H1 (cell line): ENCODE data around the gene CAMK2N2. TPM values are rescaled to one million over a fixed set of nuclear protein-coding genes. Genes with fewer than 3 reads are reported as not detected.

ENCODE experiments used
- CTCF ChIA-PET: fragments of 300-600 bp; sonication (Branson Sonifier 250); formaldehyde crosslinking; loops from one replicate; lab custom pipeline; 2021; ENCODE audit not compliant: partially characterized antibody; lab: Charles Lee
- POLR2A ChIA-PET: fragments of 300-600 bp; sonication (Branson Sonifier 250); formaldehyde crosslinking; loops from one replicate; lab custom pipeline; 2021; ENCODE audit warnings: inconsistent platforms; ENCODE audit not compliant: partially characterized antibody; lab: Charles Lee
- DNase-seq, 2 experiments: peaks; one replicate each; pipeline versions ENCODE4 v3.0.0 to v3.0.0-alpha.2; 2010 to 2022; ENCODE audit warnings: low spot score in 2 of 2, low read depth in 1 of 2, mixed read lengths in 1 of 2
- FAIRE-seq: peaks from 2 replicates; lab custom pipeline; 2011; peaks lifted over from hg19 to GRCh38; lab: Jason Lieb, UNC
- H2AFZ ChIP-seq: 2 replicates; pipeline ENCODE4 v1.8.1; 2012; ENCODE audit warnings: low read length, inconsistent platforms
- H2AK5ac ChIP-seq: 2 replicates; pipeline ENCODE4 v1.6.1; 2013; ENCODE audit warnings: low read depth, low read length
- H2BK120ac ChIP-seq: replicated peaks from 2 replicates; pipeline ENCODE3; 2013; ENCODE audit warnings: low read depth, low read length, inconsistent platforms
- H2BK12ac ChIP-seq: 2 replicates; pipeline ENCODE4 v1.6.1; 2013; ENCODE audit warnings: low read depth, low read length
- H2BK15ac ChIP-seq: 2 replicates; pipeline ENCODE4 v1.6.1; 2013; ENCODE audit warnings: low read length
- H2BK20ac ChIP-seq: 2 replicates; pipeline ENCODE4 v1.6.1; 2013; ENCODE audit warnings: low read length
- H2BK5ac ChIP-seq: 2 replicates; pipeline ENCODE4 v1.6.1; 2013; ENCODE audit warnings: low read depth, low read length
- H3K14ac ChIP-seq: 2 replicates; pipeline ENCODE4 v1.6.1; 2013; ENCODE audit warnings: inconsistent platforms; ENCODE audit not compliant: insufficient read length
- H3K18ac ChIP-seq: 2 replicates; pipeline ENCODE4 v1.6.1; 2013; ENCODE audit warnings: low read length; ENCODE audit errors: extremely low read depth
- H3K23ac ChIP-seq: 2 replicates; pipeline ENCODE4 v1.6.1; 2013; ENCODE audit warnings: inconsistent platforms; ENCODE audit not compliant: insufficient read length
- H3K23me2 ChIP-seq: 2 replicates; pipeline ENCODE4 v1.6.1; 2013; ENCODE audit warnings: low read depth, low read length
- H3K27ac ChIP-seq: 2 replicates; pipeline ENCODE4 v1.6.1; 2011; ENCODE audit warnings: low read depth, low read length, inconsistent platforms
- H3K27me3 ChIP-seq, 4 experiments: replicated peaks in 1 of 4; 1 replicate in 1 of 4; 2 replicates in 3 of 4; pipeline versions ENCODE4 v1.6.1 to v1.8.1; 2011 to 2013; ENCODE audit warnings: low read length in 3 of 4, mild to moderate bottlenecking in 3 of 4, inconsistent platforms in 2 of 4, mixed read lengths in 2 of 4, moderate library complexity in 1 of 4; ENCODE audit not compliant: control insufficient read depth in 3 of 4, insufficient read depth in 3 of 4; ENCODE audit errors: extremely low read depth in 1 of 4
- H3K36me3 ChIP-seq, 4 experiments: 2 replicates each; pipeline versions ENCODE4 v1.6.1 to v1.8.1; 2011 to 2013; ENCODE audit warnings: mild to moderate bottlenecking in 4 of 4, low read length in 3 of 4, moderate library complexity in 2 of 4, control low read depth in 1 of 4, inconsistent platforms in 1 of 4; ENCODE audit not compliant: insufficient read depth in 4 of 4, control insufficient read depth in 2 of 4
- H3K4ac ChIP-seq: replicated peaks from 2 replicates; pipeline ENCODE3; 2013; ENCODE audit warnings: low read length, low read depth, mixed read lengths, inconsistent platforms; ENCODE audit not compliant: insufficient read length
- H3K4me1 ChIP-seq, 4 experiments: replicated peaks in 1 of 4; 1 replicate in 1 of 4; 2 replicates in 3 of 4; pipeline versions ENCODE4 v1.6.1 to v1.8.1; 2011 to 2013; ENCODE audit warnings: low read length in 3 of 4, inconsistent platforms in 2 of 4, mixed read lengths in 1 of 4; ENCODE audit not compliant: insufficient read depth in 4 of 4, control insufficient read depth in 3 of 4
- H3K4me2 ChIP-seq, 2 experiments: 2 replicates each; pipeline versions ENCODE4 v1.6.1 to v1.8.1; 2011 to 2013; ENCODE audit warnings: low read depth in 2 of 2, low read length in 2 of 2, control low read depth in 1 of 2, inconsistent platforms in 1 of 2, mild to moderate bottlenecking in 1 of 2; ENCODE audit not compliant: insufficient read depth in 1 of 2
- H3K4me3 ChIP-seq, 4 experiments: fragments of 200-600, 300-600 bp in 1 of 4; sonication (generic), shearing (Covaris generic), sonication (Bioruptor Twin) in 1 of 4; 2 replicates each; pipeline versions ENCODE4 v1.5.1 to v1.8.1; 2011 to 2016; ENCODE audit warnings: low read length in 4 of 4, low read depth in 3 of 4, control low read depth in 2 of 4, inconsistent platforms in 2 of 4, mild to moderate bottlenecking in 2 of 4, mixed read lengths in 1 of 4, moderate library complexity in 1 of 4; ENCODE audit not compliant: insufficient read depth in 2 of 4; ENCODE audit errors: extremely low read depth in 1 of 4
- H3K56ac ChIP-seq: replicated peaks from 2 replicates; pipeline ENCODE3; 2013; ENCODE audit warnings: low read depth, mild to moderate bottlenecking, mixed read lengths, low read length, inconsistent platforms; ENCODE audit not compliant: insufficient read length
- H3K79me1 ChIP-seq: 2 replicates; pipeline ENCODE4 v1.6.1; 2013; ENCODE audit warnings: low read depth, low read length, control low read depth
- H3K79me2 ChIP-seq, 2 experiments: 2 replicates each; pipeline versions ENCODE4 v1.6.1 to v1.8.1; 2012 to 2013; ENCODE audit warnings: low read length in 2 of 2, mild to moderate bottlenecking in 2 of 2, inconsistent platforms in 1 of 2; ENCODE audit not compliant: insufficient read depth in 2 of 2, control insufficient read depth in 1 of 2
- H3K9ac ChIP-seq, 4 experiments: replicated peaks in 1 of 4; 1 replicate in 1 of 4; 2 replicates in 3 of 4; pipeline versions ENCODE4 v1.6.1 to v1.8.1; 2011 to 2013; ENCODE audit warnings: low read depth in 3 of 4, low read length in 3 of 4, control low read depth in 2 of 4, mild to moderate bottlenecking in 2 of 4, moderate library complexity in 2 of 4, inconsistent platforms in 1 of 4; ENCODE audit errors: extremely low read depth in 1 of 4
- H3K9me3 ChIP-seq, 2 experiments: 2 replicates each; pipeline versions ENCODE4 v1.6.1 to v1.8.1; 2012 to 2013; ENCODE audit warnings: mild to moderate bottlenecking in 2 of 2, moderate library complexity in 2 of 2, control low read depth in 1 of 2, inconsistent platforms in 1 of 2, low read depth in 1 of 2, low read length in 1 of 2, mixed read lengths in 1 of 2; ENCODE audit not compliant: insufficient read depth in 2 of 2
- H4K20me1 ChIP-seq, 2 experiments: replicated peaks in 1 of 2; 2 replicates each; pipeline versions ENCODE3 to v1.8.1; 2011 to 2013; ENCODE audit warnings: inconsistent platforms in 2 of 2, low read length in 2 of 2, mild to moderate bottlenecking in 1 of 2; ENCODE audit not compliant: insufficient read depth in 2 of 2, control insufficient read depth in 1 of 2
- H4K5ac ChIP-seq: 2 replicates; pipeline ENCODE4 v1.6.1; 2013; ENCODE audit warnings: low read length, low read depth, mixed read lengths, inconsistent platforms; ENCODE audit not compliant: insufficient read length
- H4K8ac ChIP-seq: 2 replicates; pipeline ENCODE4 v1.8.0; 2013; ENCODE audit warnings: mild to moderate bottlenecking, moderate library complexity, low read length, inconsistent platforms; ENCODE audit not compliant: insufficient read depth; ENCODE audit errors: extremely low read depth
- H4K91ac ChIP-seq: replicated peaks from 2 replicates; pipeline ENCODE3; 2013; ENCODE audit warnings: low read length, mixed read lengths, inconsistent platforms; ENCODE audit not compliant: insufficient read length
- BACH1 ChIP-seq: IDR thresholded peaks from 2 replicates; pipeline ENCODE4 v1.6.1; 2012; ENCODE audit warnings: low read length, improper control_type of control experiment
- BCL11A ChIP-seq, 2 experiments: IDR thresholded peaks; one replicate each; pipeline ENCODE4 v1.6.1; 2011; ENCODE audit warnings: low read depth in 2 of 2, low read length in 2 of 2, mild to moderate bottlenecking in 2 of 2
- CHD2 ChIP-seq: IDR thresholded peaks from 2 replicates; pipeline ENCODE4 v1.6.1; 2012; ENCODE audit warnings: low read length, improper control_type of control experiment
- CREB1 ChIP-seq: IDR thresholded peaks from 2 replicates; pipeline ENCODE4 v1.6.1; 2012; ENCODE audit warnings: inconsistent platforms
- EGR1 ChIP-seq: IDR thresholded peaks from 2 replicates; pipeline ENCODE4 v1.6.1; 2011; ENCODE audit warnings: low read depth, low read length, borderline replicate concordance
- JUND ChIP-seq: IDR thresholded peaks from 2 replicates; pipeline ENCODE4 v1.6.1; 2011; ENCODE audit warnings: mild to moderate bottlenecking, improper control_type of control experiment, low read length
- PHF8 ChIP-seq: fragments of 200-600 bp; sonication (generic); conservative IDR thresholded peaks from 2 replicates; pipeline ENCODE4 v1.7.1; 2012; ENCODE audit warnings: low read depth, mild to moderate bottlenecking, inconsistent platforms, low read length, moderate library complexity
- RXRA ChIP-seq: IDR thresholded peaks from 2 replicates; pipeline ENCODE4 v1.6.1; 2011; ENCODE audit warnings: low read depth, mild to moderate bottlenecking, low read length, moderate library complexity; ENCODE audit not compliant: insufficient read depth
- SRF ChIP-seq: IDR thresholded peaks from 2 replicates; pipeline ENCODE4 v1.6.1; 2011; ENCODE audit warnings: mild to moderate bottlenecking, low read depth, low read length, moderate library complexity
- YY1 ChIP-seq: IDR thresholded peaks from 2 replicates; pipeline ENCODE4 v1.6.1; 2011; ENCODE audit warnings: low read depth, mild to moderate bottlenecking, low read length
- WGBS, 2 experiments: shearing (Covaris generic) in 1 of 2; methylation state at CpG; one replicate each; pipeline versions ENCODE4 v1.1.6 to v1.1.7; 2013 to 2015; ENCODE audit warnings: low lambda C conversion rate in 2 of 2, mixed read lengths in 2 of 2, inconsistent platforms in 1 of 2, low coverage in 1 of 2, missing lambda C conversion rate in 1 of 2; ENCODE audit not compliant: insufficient replicate concordance in 2 of 2, insufficient coverage in 1 of 2, insufficient read length in 1 of 2; ENCODE audit errors: extremely low coverage in 1 of 2, missing lambda C conversion rate in 1 of 2; 5-methylcytosine and 5-hydroxymethylcytosine counted together
- polyA plus RNA-seq, 7 experiments: library from polyadenylated mRNA; depleted of rRNA in 3 of 7; stranded (reverse) in 5 of 7; unstranded in 2 of 7; fragments of >200 nt in 5 of 7; fragments of 200-250 nt in 2 of 7; gene quantifications; 1 replicate in 5 of 7; 2 replicates in 1 of 7; 4 replicates in 1 of 7; pipeline versions ENCODE4 v1.2.1 to v1.2.3, GENCODE V29; 2011 to 2013; ENCODE audit warnings: missing spikeins in 2 of 7, mixed read lengths in 2 of 7
- total RNA-seq: library from RNA; stranded (reverse); fragmentation: NEBNext Ultra II Directional; extraction: Animal tissue kit (Norgen Biotek cat#: 25700); gene quantifications from 2 replicates; pipeline ENCODE4 v1.2.1, GENCODE V29; 2021

The CAMK2N2 gene
- total and polyA plus RNA-seq, 2 of the 8 experiments (the other 6 are each of a cell fraction or from before 2014, with no cell fraction given) = 4.0 to 17.7 TPM

DNA sequence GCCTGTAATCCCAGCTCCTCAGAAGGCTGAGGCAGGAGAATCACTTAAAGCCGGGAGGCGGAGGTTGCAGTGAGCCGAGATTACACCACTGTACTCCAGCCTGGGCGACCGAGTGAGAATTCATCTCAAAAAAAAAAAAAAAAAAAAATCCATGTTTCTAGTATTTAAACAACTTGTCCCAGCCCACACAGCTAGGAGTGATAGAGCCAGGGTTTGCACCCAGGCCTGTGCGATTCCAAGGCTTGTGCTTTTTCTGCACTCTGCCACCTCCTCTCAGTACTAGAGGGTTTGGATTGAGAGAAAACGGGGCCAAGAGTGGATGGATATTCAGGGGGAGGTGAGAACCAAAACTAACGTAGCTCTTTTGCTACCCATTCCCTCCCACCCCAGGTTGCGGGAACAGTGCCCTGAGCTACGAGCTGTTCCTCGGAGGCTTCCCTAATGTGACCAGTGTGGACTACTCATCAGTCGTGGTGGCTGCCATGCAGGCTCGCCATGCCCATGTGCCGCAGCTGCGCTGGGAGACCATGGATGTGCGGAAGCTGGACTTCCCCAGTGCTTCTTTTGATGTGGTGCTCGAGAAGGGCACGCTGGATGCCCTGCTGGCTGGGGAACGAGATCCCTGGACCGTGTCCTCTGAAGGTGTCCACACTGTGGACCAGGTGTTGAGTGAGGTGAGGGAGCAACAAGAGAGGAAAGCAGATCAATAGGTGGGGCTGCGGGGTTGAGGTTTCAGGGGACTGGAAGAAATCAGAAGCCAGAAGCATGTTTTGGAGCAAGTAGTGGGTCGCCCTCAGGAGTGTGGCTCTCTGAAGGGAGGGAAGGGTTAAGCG is 4.1 kb downstream of the CAMK2N2 start:
- Histone ChIP-seq H3K56ac (no peak overlapping the region), H3K27me3 (peaks cover 2 to 37% (median 27%) of the 10 kb centered on the region in 4 experiments), H2BK120ac (no peak overlapping the region), H3K4me3 (no peak overlapping the region), H2BK12ac (no peak overlapping the region), H2BK15ac (no peak overlapping the region), H3K18ac (no peak overlapping the region), H3K4me2 (no peak overlapping the region), H3K4me1 (peaks cover 0 to 10% (median 4%) of the 10 kb centered on the region in 4 experiments; a peak in 4 of 7 replicates), H4K20me1 (peaks cover 16 to 19% of the 10 kb centered on the region in 2 experiments), H4K8ac (no peak overlapping the region; the same call in 1 of the 2 replicates), H3K4ac (no peak overlapping the region), H2BK5ac (no peak overlapping the region), H3K23ac (no peak overlapping the region), H2AFZ (no peak overlapping the region), H3K79me2 (no peaks in the 10 kb centered on the region), H4K5ac (no peak overlapping the region), H3K23me2 (peaks cover 17% of the 10 kb centered on the region), H3K9ac (no peak overlapping the region), H3K27ac (no peak overlapping the region), H2AK5ac (no peak overlapping the region), H4K91ac (no peak overlapping the region), H3K79me1 (no peaks in the 10 kb centered on the region), H3K9me3 (no peaks in the 10 kb centered on the region), H2BK20ac (no peak overlapping the region), H3K36me3 (no peaks in the 10 kb centered on the region), H3K14ac (no peak overlapping the region)
- 93% methylated on average over 23 of the region's 23 CpGs; no CpG with 5 or more reads in 1 of the 2 experiments for WGBS, 2 experiments
- no peak for DNase-seq
- ChIA-PET POLR2A (interaction anchor here (2.5 kb wide), 1 partner anchor 17 kb away, joined by 12 read pairs; no protein-coding TSS in a partner anchor), CTCF (interaction anchor here (0.6 to 14.0 kb wide), 9 partner anchors 11 to 190 kb away, joined by 3 to 136 read pairs (median 3); partner anchors contain the start of gene VWA5B2)
- FAIRE-seq = no peak
- no peak for TF ChIP-seq RXRA
- TF ChIP-seq BACH1 = no peak
- no peak for TF ChIP-seq CHD2
- no peak for TF ChIP-seq EGR1
- no peak for TF ChIP-seq CREB1
- TF ChIP-seq YY1 = no peak
- no peak for TF ChIP-seq BCL11A (IDR thresholded peaks at IDR 0.05; ENCODE audit: low read depth in 2 of 2, low read length in 2 of 2)
- no peak for TF ChIP-seq PHF8
- no peak for TF ChIP-seq JUND
- TF ChIP-seq SRF = no peak
